ENCODE measurements around the gene CROCC2.

CROCC2 gene

GRCh38 chr2:241014224-241014623 lies 108.1 kb downstream of the CROCC2 start:
- TF ChIP-seq CTCF (IDR thresholded peaks at IDR 0.05; ENCODE audit: control insufficient read depth, extremely low read depth, insufficient read depth): no peak
- no peak for DNase-seq (ENCODE audit: low read depth)
- no peak overlapping the region for H3K4me3 ChIP-seq (ENCODE audit: low read depth, low read length)

GRCh38 chr2:241014764-241015163 lies 108.6 kb downstream of the CROCC2 start:
- TF ChIP-seq CTCF (IDR thresholded peaks at IDR 0.05; ENCODE audit: control insufficient read depth, extremely low read depth, insufficient read depth): no peak
- H3K4me3 ChIP-seq (ENCODE audit: low read depth, low read length): no peak overlapping the region
- DNase-seq (ENCODE audit: low read depth): no peak

GRCh38 chr2:241015439-241015838 lies 109.3 kb downstream of the CROCC2 start:
- no peak for TF ChIP-seq CTCF (IDR thresholded peaks at IDR 0.05; ENCODE audit: control insufficient read depth, extremely low read depth, insufficient read depth)
- no peak overlapping the region for H3K4me3 ChIP-seq (ENCODE audit: low read depth, low read length)

GRCh38 chr2:241017228-241017940 lies 111.2 kb downstream of the CROCC2 start:
- no peak for DNase-seq (ENCODE audit: low read depth)
- H3K4me3 ChIP-seq (ENCODE audit: low read depth, low read length): no peak overlapping the region
- no peak for TF ChIP-seq CTCF (IDR thresholded peaks at IDR 0.05; ENCODE audit: control insufficient read depth, extremely low read depth, insufficient read depth)

More at GRCh38 chr2:241015439-241015838, 109.3 kb downstream of the CROCC2 start:
- DNase-seq (ENCODE audit: low read depth): no peak

GRCh38 chr2:241018051-241018891 lies 112.1 kb downstream of the CROCC2 start:
- DNase-seq (ENCODE audit: low read depth): no peak
- TF ChIP-seq CTCF (IDR thresholded peaks at IDR 0.05; ENCODE audit: control insufficient read depth, extremely low read depth, insufficient read depth): no peak
- no peak overlapping the region for H3K4me3 ChIP-seq (ENCODE audit: low read depth, low read length)

GRCh38 chr2:241019441-241020139 lies 113.5 kb downstream of the CROCC2 start:
- no peak overlapping the region for H3K4me3 ChIP-seq (ENCODE audit: low read depth, low read length)
- no peak for TF ChIP-seq CTCF (IDR thresholded peaks at IDR 0.05; ENCODE audit: control insufficient read depth, extremely low read depth, insufficient read depth)
- DNase-seq (ENCODE audit: low read depth): no peak

All from LNCaP clone FGC (cell line).